WTC11 (cell line): Measurements from ENCODE around the gene RIPPLY3.

Source experiments
- ATF2 ChIP-seq: sonication (generic); formaldehyde crosslinking; IDR thresholded peaks from 2 replicates; pipeline ENCODE4 v1.8.1; 2022; ENCODE audit warnings: low read depth, missing genetic modification reagents, borderline replicate concordance
- CREB1 ChIP-seq: sonication (generic); formaldehyde crosslinking; IDR thresholded peaks from 2 replicates; pipeline ENCODE4 v1.8.0; 2023; ENCODE audit warnings: mild to moderate bottlenecking, missing genetic modification reagents
- ELF4 ChIP-seq: sonication (generic); formaldehyde crosslinking; IDR thresholded peaks from 2 replicates; pipeline ENCODE4 v1.8.1; 2022; ENCODE audit warnings: low read depth, mild to moderate bottlenecking, moderate library complexity, missing genetic modification reagents
- ETV6 ChIP-seq: sonication (generic); formaldehyde crosslinking; IDR thresholded peaks from 2 replicates; pipeline ENCODE4 v1.8.1; 2022; ENCODE audit warnings: mild to moderate bottlenecking, missing genetic modification reagents
- FOXK1 ChIP-seq: sonication (generic); formaldehyde crosslinking; IDR thresholded peaks from 2 replicates; pipeline ENCODE4 v1.8.0; 2022; ENCODE audit warnings: mild to moderate bottlenecking, moderate library complexity, missing genetic modification reagents
- FOXP1 ChIP-seq: sonication (generic); formaldehyde crosslinking; IDR thresholded peaks from 2 replicates; pipeline ENCODE4 v1.8.0; 2022; ENCODE audit warnings: missing genetic modification reagents, mild to moderate bottlenecking, moderate library complexity, borderline replicate concordance
- TCF7 ChIP-seq: sonication (generic); formaldehyde crosslinking; IDR thresholded peaks from 2 replicates; pipeline ENCODE4 v1.8.0; 2022; ENCODE audit warnings: mild to moderate bottlenecking, low read depth, missing genetic modification reagents, moderate library complexity
- TEAD4 ChIP-seq: sonication (generic); formaldehyde crosslinking; IDR thresholded peaks from 2 replicates; pipeline ENCODE4 v1.8.0; 2022; ENCODE audit warnings: mild to moderate bottlenecking, missing genetic modification reagents
- ZBTB43 ChIP-seq: sonication (generic); formaldehyde crosslinking; IDR thresholded peaks from 2 replicates; pipeline ENCODE4 v1.8.1; 2023; ENCODE audit warnings: mild to moderate bottlenecking, missing genetic modification reagents
- ZNF396 ChIP-seq: fragments of 250-450 bp; sonication (Bioruptor Pico); IDR thresholded peaks from 2 replicates; pipeline ENCODE4 v1.8.0; 2021; ENCODE audit warnings: mild to moderate bottlenecking, moderate library complexity, borderline replicate concordance
- TF ChIP-seq, protein P1 (sequence below): fragments of 200-600 bp; IDR thresholded peaks from 2 replicates; pipeline ENCODE4 v1.8.0; 2022; ENCODE audit warnings: antibody characterized with exemption
- TF ChIP-seq, protein P2 (sequence below): fragments of 250-450 bp; sonication (Bioruptor Pico); IDR thresholded peaks from 2 replicates; pipeline ENCODE4 v2.1.2; 2022; ENCODE audit warnings: mild to moderate bottlenecking, moderate library complexity
- TF ChIP-seq, protein P3 (sequence below): sonication (generic); formaldehyde crosslinking; IDR thresholded peaks from 2 replicates; pipeline ENCODE4 v1.8.1; 2022; ENCODE audit warnings: mild to moderate bottlenecking, missing genetic modification reagents, moderate library complexity, borderline replicate concordance
- TF ChIP-seq, protein P4 (sequence below): sonication (generic); formaldehyde crosslinking; IDR thresholded peaks from 2 replicates; pipeline ENCODE4 v1.8.1; 2023; ENCODE audit warnings: mild to moderate bottlenecking, missing genetic modification reagents, borderline replicate concordance

- TF ChIP-seq, protein P1, sequence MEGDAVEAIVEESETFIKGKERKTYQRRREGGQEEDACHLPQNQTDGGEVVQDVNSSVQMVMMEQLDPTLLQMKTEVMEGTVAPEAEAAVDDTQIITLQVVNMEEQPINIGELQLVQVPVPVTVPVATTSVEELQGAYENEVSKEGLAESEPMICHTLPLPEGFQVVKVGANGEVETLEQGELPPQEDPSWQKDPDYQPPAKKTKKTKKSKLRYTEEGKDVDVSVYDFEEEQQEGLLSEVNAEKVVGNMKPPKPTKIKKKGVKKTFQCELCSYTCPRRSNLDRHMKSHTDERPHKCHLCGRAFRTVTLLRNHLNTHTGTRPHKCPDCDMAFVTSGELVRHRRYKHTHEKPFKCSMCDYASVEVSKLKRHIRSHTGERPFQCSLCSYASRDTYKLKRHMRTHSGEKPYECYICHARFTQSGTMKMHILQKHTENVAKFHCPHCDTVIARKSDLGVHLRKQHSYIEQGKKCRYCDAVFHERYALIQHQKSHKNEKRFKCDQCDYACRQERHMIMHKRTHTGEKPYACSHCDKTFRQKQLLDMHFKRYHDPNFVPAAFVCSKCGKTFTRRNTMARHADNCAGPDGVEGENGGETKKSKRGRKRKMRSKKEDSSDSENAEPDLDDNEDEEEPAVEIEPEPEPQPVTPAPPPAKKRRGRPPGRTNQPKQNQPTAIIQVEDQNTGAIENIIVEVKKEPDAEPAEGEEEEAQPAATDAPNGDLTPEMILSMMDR, result no peak
- no peak for TF ChIP-seq FOXP1 (CRISPR knock-in tag)
- TF ChIP-seq ETV6 (CRISPR knock-in tag), result no peak
- TF ChIP-seq, protein P2, sequence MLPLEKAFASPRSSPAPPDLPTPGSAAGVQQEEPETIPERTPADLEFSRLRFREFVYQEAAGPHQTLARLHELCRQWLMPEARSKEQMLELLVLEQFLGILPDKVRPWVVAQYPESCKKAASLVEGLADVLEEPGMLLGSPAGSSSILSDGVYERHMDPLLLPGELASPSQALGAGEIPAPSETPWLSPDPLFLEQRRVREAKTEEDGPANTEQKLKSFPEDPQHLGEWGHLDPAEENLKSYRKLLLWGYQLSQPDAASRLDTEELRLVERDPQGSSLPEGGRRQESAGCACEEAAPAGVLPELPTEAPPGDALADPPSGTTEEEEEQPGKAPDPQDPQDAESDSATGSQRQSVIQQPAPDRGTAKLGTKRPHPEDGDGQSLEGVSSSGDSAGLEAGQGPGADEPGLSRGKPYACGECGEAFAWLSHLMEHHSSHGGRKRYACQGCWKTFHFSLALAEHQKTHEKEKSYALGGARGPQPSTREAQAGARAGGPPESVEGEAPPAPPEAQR, result no peak
- TF ChIP-seq FOXK1 (CRISPR knock-in tag), result no peak
- TF ChIP-seq ZNF396 (CRISPR knock-in tag), result no peak
- TF ChIP-seq, protein P3, sequence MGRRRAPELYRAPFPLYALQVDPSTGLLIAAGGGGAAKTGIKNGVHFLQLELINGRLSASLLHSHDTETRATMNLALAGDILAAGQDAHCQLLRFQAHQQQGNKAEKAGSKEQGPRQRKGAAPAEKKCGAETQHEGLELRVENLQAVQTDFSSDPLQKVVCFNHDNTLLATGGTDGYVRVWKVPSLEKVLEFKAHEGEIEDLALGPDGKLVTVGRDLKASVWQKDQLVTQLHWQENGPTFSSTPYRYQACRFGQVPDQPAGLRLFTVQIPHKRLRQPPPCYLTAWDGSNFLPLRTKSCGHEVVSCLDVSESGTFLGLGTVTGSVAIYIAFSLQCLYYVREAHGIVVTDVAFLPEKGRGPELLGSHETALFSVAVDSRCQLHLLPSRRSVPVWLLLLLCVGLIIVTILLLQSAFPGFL (CRISPR knock-in tag), result no peak
- TF ChIP-seq ELF4, result no peak
- no peak for TF ChIP-seq ZBTB43 (CRISPR knock-in tag)
- no peak for TF ChIP-seq CREB1 (CRISPR knock-in tag)
- no peak for TF ChIP-seq TEAD4
- no peak for TF ChIP-seq TCF7 (CRISPR knock-in tag)
- TF ChIP-seq, protein P4, sequence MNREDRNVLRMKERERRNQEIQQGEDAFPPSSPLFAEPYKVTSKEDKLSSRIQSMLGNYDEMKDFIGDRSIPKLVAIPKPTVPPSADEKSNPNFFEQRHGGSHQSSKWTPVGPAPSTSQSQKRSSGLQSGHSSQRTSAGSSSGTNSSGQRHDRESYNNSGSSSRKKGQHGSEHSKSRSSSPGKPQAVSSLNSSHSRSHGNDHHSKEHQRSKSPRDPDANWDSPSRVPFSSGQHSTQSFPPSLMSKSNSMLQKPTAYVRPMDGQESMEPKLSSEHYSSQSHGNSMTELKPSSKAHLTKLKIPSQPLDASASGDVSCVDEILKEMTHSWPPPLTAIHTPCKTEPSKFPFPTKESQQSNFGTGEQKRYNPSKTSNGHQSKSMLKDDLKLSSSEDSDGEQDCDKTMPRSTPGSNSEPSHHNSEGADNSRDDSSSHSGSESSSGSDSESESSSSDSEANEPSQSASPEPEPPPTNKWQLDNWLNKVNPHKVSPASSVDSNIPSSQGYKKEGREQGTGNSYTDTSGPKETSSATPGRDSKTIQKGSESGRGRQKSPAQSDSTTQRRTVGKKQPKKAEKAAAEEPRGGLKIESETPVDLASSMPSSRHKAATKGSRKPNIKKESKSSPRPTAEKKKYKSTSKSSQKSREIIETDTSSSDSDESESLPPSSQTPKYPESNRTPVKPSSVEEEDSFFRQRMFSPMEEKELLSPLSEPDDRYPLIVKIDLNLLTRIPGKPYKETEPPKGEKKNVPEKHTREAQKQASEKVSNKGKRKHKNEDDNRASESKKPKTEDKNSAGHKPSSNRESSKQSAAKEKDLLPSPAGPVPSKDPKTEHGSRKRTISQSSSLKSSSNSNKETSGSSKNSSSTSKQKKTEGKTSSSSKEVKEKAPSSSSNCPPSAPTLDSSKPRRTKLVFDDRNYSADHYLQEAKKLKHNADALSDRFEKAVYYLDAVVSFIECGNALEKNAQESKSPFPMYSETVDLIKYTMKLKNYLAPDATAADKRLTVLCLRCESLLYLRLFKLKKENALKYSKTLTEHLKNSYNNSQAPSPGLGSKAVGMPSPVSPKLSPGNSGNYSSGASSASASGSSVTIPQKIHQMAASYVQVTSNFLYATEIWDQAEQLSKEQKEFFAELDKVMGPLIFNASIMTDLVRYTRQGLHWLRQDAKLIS (CRISPR knock-in tag), result no peak
- no peak for TF ChIP-seq ATF2 (CRISPR knock-in tag)
Observed at GRCh38 chr21:36999131-36999898, 7.2 kb upstream of the RIPPLY3 start.
